Transverse colon (tissue), 4 donors: ENCODE measurements around the gene NLRP8. TPM values are rescaled to one million over a fixed set of nuclear protein-coding genes. Genes with fewer than 3 reads are reported as not detected.

Experiments
- DNase-seq: peaks from one replicate; pipeline ENCODE4 v3.0.0-alpha.2; 2019
- H3K27ac ChIP-seq, 4 donors: fragments of 200-600 bp; sonication (generic); 2 replicates each; pipeline ENCODE4 v1.5.1; 2016 to 2018; ENCODE audit warnings: inconsistent platforms in 4 of 4
- H3K27me3 ChIP-seq: fragments of 200-600 bp; sonication (generic); 2 replicates; pipeline ENCODE4 v1.5.1; 2017; ENCODE audit warnings: inconsistent platforms
- H3K36me3 ChIP-seq, 4 donors: fragments of 200-600 bp; sonication (generic); 2 replicates each; pipeline ENCODE4 v1.5.1; 2017 to 2019; ENCODE audit warnings: inconsistent platforms in 4 of 4
- H3K4me1 ChIP-seq, 4 donors: fragments of 200-600 bp; sonication (generic); 2 replicates each; pipeline ENCODE4 v1.5.1; 2017 to 2020; ENCODE audit warnings: inconsistent platforms in 4 of 4
- H3K4me3 ChIP-seq, 4 donors: fragments of 200-600 bp; sonication (generic); 1 replicate in 1 of 4; 2 replicates in 3 of 4; pipeline versions ENCODE4 v1.5.1 to v1.6.1; 2017 to 2019; ENCODE audit warnings: inconsistent platforms in 4 of 4
- H3K9me3 ChIP-seq, 2 donors: fragments of 200-600 bp; sonication (generic); 2 replicates each; pipeline ENCODE4 v1.5.1; 2017 to 2019; ENCODE audit warnings: inconsistent platforms in 2 of 2
- EP300 ChIP-seq: sonication (generic); formaldehyde crosslinking; IDR thresholded peaks from one replicate; pipeline ENCODE4 v1.6.1; 2017; ENCODE audit warnings: antibody characterized with exemption, low read depth
- POLR2A ChIP-seq: fragments of 450-650 bp; IDR thresholded peaks from one replicate; pipeline ENCODE4 v1.6.1; 2016; ENCODE audit warnings: antibody characterized with exemption, mild to moderate bottlenecking, moderate library complexity
- POLR2AphosphoS5 ChIP-seq, 3 donors: sonication (generic); formaldehyde crosslinking; IDR thresholded peaks; one replicate each; pipeline ENCODE4 v1.6.1; 2016; ENCODE audit warnings: antibody characterized with exemption in 3 of 3
- WGBS, 2 donors: methylation state at CpG; one replicate each; pipeline ENCODE4 v1.1.5; 2018; ENCODE audit warnings: low coverage in 1 of 2; 5-methylcytosine and 5-hydroxymethylcytosine counted together
- in situ Hi-C, 4 donors: fragments of 200-750 bp; cut with MboI; loops; one replicate each; pipeline versions ENCODE4 v1.15.0 to v1.15.1; 2017; ENCODE audit warnings: low sequenced_read_pairs in 3 of 4, low pct_ligation_motif_present in 1 of 4, low pct_unique_long_range_greater_than_20kb in 1 of 4
- intact Hi-C: fragments of 100-400 bp; cut with DNase I; formaldehyde crosslinking; loops from one replicate; pipeline ENCODE4 v1.15.1; 2023; ENCODE audit warnings: low total_unique reads
- total RNA-seq, 4 donors: library from RNA; depleted of rRNA; stranded (reverse); fragments of >200 nt; gene quantifications; one replicate each; pipeline ENCODE4 v1.1.0, GENCODE V29; 2016
- TF ChIP-seq, protein P1 (sequence below), 5 experiments: fragments of 200-600 bp in 3 of 5; fragments of 450-650 bp in 2 of 5; sonication (generic) in 3 of 5; IDR thresholded peaks; 1 replicate in 2 of 5; 2 replicates in 3 of 5; pipeline ENCODE4 v1.5.1; 2016 to 2017; ENCODE audit warnings: antibody characterized with exemption in 5 of 5, inconsistent platforms in 3 of 5, mild to moderate bottlenecking in 2 of 5, moderate library complexity in 1 of 5

Gene NLRP8
- total RNA-seq, 4 donors from 2014 or later = not detected

DNA sequence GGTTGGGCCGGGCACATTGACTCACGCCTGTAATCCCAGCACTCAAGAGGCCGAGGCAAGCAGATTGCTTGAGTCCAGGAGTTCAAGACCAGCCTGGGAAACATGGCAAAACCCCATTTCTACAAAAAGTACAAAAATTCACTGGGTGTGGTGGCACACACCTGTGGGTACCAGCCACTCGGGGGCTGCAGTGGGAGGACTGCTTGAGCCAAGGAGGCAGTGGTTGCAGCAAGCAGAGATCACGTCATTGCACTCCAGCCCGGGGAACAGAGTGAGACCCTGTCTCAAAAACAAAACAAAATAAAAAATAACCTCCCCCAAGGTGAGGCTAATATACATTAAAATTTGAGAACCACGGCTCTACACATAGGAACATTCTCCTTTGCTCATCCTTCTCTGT is 40.3 kb upstream of the NLRP8 start:
- TF ChIP-seq POLR2AphosphoS5 (IDR thresholded peaks at IDR 0.05) (no peak), POLR2A (no peak), EP300 (no peak)
- TF ChIP-seq, protein P1, sequence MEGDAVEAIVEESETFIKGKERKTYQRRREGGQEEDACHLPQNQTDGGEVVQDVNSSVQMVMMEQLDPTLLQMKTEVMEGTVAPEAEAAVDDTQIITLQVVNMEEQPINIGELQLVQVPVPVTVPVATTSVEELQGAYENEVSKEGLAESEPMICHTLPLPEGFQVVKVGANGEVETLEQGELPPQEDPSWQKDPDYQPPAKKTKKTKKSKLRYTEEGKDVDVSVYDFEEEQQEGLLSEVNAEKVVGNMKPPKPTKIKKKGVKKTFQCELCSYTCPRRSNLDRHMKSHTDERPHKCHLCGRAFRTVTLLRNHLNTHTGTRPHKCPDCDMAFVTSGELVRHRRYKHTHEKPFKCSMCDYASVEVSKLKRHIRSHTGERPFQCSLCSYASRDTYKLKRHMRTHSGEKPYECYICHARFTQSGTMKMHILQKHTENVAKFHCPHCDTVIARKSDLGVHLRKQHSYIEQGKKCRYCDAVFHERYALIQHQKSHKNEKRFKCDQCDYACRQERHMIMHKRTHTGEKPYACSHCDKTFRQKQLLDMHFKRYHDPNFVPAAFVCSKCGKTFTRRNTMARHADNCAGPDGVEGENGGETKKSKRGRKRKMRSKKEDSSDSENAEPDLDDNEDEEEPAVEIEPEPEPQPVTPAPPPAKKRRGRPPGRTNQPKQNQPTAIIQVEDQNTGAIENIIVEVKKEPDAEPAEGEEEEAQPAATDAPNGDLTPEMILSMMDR (IDR thresholded peaks at IDR 0.05) = no peak
- DNase-seq = no peak
- no peaks in the 10 kb centered on the region for H3K27me3 ChIP-seq
- in situ Hi-C loops (no loop called here), intact Hi-C loops (no loop called here)
- WGBS, 2 donors = 77 to 100% methylated on average over 1 to 7 of the region's 7 CpGs
- H3K4me1 ChIP-seq = no peaks in the 10 kb centered on the region
- H3K36me3 ChIP-seq = no peaks in the 10 kb centered on the region
- H3K4me3 ChIP-seq = no peak overlapping the region
- H3K9me3 ChIP-seq = no peaks in the 10 kb centered on the region
- H3K27ac ChIP-seq = no peak overlapping the region

DNA sequence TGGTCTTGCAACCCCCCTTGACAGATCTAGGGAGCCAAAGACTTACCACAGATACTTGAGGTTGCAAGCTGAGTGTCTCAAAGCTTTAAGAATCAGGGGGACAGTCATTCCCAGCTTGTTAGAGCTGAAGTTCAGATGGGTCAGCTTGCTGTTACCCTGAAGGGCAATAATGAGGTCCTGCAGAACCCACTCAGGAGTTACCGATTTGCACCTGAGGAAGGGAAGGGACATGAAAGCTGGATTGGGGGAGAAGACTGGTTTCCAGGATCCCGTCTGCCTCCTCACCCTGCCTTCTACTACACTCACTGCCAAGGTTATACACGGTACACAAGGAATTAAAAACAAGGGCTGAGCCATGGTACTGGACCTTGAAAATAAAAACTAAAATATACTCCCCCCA is 39.9 kb upstream of the NLRP8 start:
- no peaks in the 10 kb centered on the region for H3K9me3 ChIP-seq
- no peaks in the 10 kb centered on the region for H3K4me1 ChIP-seq
- H3K27ac ChIP-seq = no peak overlapping the region
- no peak for DNase-seq
- intact Hi-C loops (no loop called here), in situ Hi-C loops (no loop called here)
- H3K27me3 ChIP-seq = no peaks in the 10 kb centered on the region
- no peak for TF ChIP-seq EP300
- TF ChIP-seq, protein P1 (IDR thresholded peaks at IDR 0.05) = no peak
- TF ChIP-seq POLR2A = no peak
- no peak for TF ChIP-seq POLR2AphosphoS5 (IDR thresholded peaks at IDR 0.05)
- no peaks in the 10 kb centered on the region for H3K36me3 ChIP-seq
- 78 to 80% methylated on average over 1 to 3 of the region's 3 CpGs for WGBS, 2 donors
- H3K4me3 ChIP-seq = no peak overlapping the region

DNA sequence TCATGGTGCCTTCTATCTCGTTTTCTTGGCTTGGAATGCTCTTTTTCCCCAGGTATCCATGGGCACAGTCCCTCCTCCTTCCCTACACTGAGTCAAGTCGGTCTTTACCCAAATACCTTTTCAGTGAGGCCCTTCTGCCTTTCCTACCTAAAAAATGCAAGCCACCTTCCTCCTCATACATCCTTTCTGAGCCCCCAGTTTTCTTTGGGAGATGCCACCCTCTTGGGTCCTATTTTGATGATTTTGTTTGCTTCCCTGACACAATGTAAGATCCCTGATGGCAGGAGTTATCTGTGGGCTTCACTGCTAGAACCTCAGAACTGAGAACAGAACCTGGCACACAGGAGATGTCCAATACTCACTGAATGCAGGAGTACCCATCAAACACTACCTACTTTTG is 37.8 kb upstream of the NLRP8 start:
- H3K36me3 ChIP-seq = no peaks in the 10 kb centered on the region
- in situ Hi-C loops = no loop called here
- no peaks in the 10 kb centered on the region for H3K4me1 ChIP-seq
- no peaks in the 10 kb centered on the region for H3K9me3 ChIP-seq
- WGBS, 2 donors = 17 to 26% methylated on average over 1 to 2 of the region's 2 CpGs
- no peak for DNase-seq
- intact Hi-C loops = no loop called here
- H3K27me3 ChIP-seq = no peaks in the 10 kb centered on the region
- no peak overlapping the region for H3K4me3 ChIP-seq
- no peak overlapping the region for H3K27ac ChIP-seq
- TF ChIP-seq POLR2AphosphoS5 (IDR thresholded peaks at IDR 0.05) = no peak
- TF ChIP-seq POLR2A = no peak
- no peak for TF ChIP-seq EP300
- TF ChIP-seq, protein P1 (IDR thresholded peaks at IDR 0.05) = no peak

DNA sequence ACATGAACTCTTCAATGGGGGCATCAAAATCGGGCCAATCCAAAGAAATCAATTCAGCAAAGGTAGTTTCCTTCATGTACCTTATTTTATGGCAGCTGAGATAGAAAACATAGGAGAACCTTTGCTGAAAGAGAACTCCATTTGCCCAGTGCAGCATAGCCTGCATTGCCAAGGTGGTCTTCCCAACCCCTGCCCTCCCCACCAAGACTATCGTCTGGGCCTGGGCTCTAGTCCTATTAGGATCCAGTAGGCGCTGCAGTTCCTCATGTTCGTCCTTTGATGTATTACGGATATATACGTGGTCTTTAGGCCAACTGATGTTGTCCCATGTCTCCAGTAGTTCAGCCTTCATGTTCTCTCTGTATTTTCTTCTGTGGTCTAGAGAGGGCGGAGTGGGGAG is 34.7 kb upstream of the NLRP8 start:
- H3K27ac ChIP-seq = no peak overlapping the region
- intact Hi-C loops = no loop called here
- WGBS, 2 donors = 78 to 91% methylated on average over 6 to 7 of the region's 7 CpGs

More for the DNA sequence above, 34.7 kb upstream of the NLRP8 start:
- no peaks in the 10 kb centered on the region for H3K36me3 ChIP-seq
- no peak for DNase-seq
- TF ChIP-seq, protein P1 (IDR thresholded peaks at IDR 0.05) = no peak
- TF ChIP-seq EP300 (no peak), POLR2AphosphoS5 (IDR thresholded peaks at IDR 0.05) (no peak), POLR2A (no peak)
- no peak overlapping the region for H3K4me3 ChIP-seq
- no peaks in the 10 kb centered on the region for H3K4me1 ChIP-seq
- no peaks in the 10 kb centered on the region for H3K27me3 ChIP-seq
- in situ Hi-C loops = no loop called here
- no peaks in the 10 kb centered on the region for H3K9me3 ChIP-seq
